ENCODE results near the gene APBA1. TPM values are rescaled to one million over a fixed set of nuclear protein-coding genes. Genes with fewer than 3 reads are reported as not detected.

The APBA1 gene
- total and polyA plus RNA-seq, 2 donors (not counting 1 experiment from before 2014, with no cell fraction given), result 0.01 to 0.05 TPM

- WGBS (ENCODE audit: insufficient coverage), result 100% methylated on average over 2 of the region's 3 CpGs
- Mint-ChIP-seq H3K9me3 (ENCODE audit: insufficient read depth) (no peaks in the 10 kb centered on the region), H3K27me3 (no peaks in the 10 kb centered on the region), H3K4me3 (no peak overlapping the region), H3K4me1 (no peaks in the 10 kb centered on the region), H3K27ac (no peak overlapping the region)
- Histone ChIP-seq H3K79me2 (ENCODE audit: control insufficient read depth, insufficient read depth, low read length) (no peaks in the 10 kb centered on the region), H2AFZ (ENCODE audit: insufficient read depth, low read depth, low read length, poor library complexity, severe bottlenecking) (no peak overlapping the region), H3K4me1 (ENCODE audit: control insufficient read depth in 2 of 2, insufficient read depth in 2 of 2, low read length in 2 of 2) (no peaks in the 10 kb centered on the region), H3K9me3 (ENCODE audit: control extremely low read depth in 1 of 3, control insufficient read depth in 2 of 3, insufficient read depth in 1 of 3, low read length in 2 of 3) (no peaks in the 10 kb centered on the region), H3K4me3 (ENCODE audit: control extremely low read depth in 1 of 5, extremely low read depth in 1 of 5, insufficient read depth in 1 of 5, low read depth in 2 of 5, low read length in 4 of 5) (no peak overlapping the region), H3K27me3 (replicated peaks in 1 of 4; ENCODE audit: control extremely low read depth in 1 of 4, control insufficient read depth in 3 of 4, insufficient read depth in 4 of 4, low read length in 3 of 4) (no peaks in the 10 kb centered on the region), H3K36me3 (replicated peaks in 1 of 2; ENCODE audit: control extremely low read depth in 1 of 2, control insufficient read depth in 1 of 2, extremely low read depth in 1 of 2, insufficient read depth in 2 of 2, low read length in 1 of 2) (no peaks in the 10 kb centered on the region), H3K27ac (ENCODE audit: low read length in 2 of 2) (no peak overlapping the region), H3K4me2 (replicated peaks; ENCODE audit: low read depth, low read length, poor library complexity, severe bottlenecking) (no peak overlapping the region), H4K20me1 (ENCODE audit: control insufficient read depth, insufficient read depth, low read length, poor library complexity, severe bottlenecking) (no peaks in the 10 kb centered on the region), H3K9ac (ENCODE audit: low read length) (no peak overlapping the region)
- ATAC-seq (ENCODE audit: low read depth) (no peak), DNase-seq (no peak)
- no peak for TF ChIP-seq EZH2 (IDR thresholded peaks at IDR 0.05; ENCODE audit: borderline replicate concordance, insufficient read depth, low read depth, low read length, poor library complexity, severe bottlenecking)
- TF ChIP-seq, protein P1, sequence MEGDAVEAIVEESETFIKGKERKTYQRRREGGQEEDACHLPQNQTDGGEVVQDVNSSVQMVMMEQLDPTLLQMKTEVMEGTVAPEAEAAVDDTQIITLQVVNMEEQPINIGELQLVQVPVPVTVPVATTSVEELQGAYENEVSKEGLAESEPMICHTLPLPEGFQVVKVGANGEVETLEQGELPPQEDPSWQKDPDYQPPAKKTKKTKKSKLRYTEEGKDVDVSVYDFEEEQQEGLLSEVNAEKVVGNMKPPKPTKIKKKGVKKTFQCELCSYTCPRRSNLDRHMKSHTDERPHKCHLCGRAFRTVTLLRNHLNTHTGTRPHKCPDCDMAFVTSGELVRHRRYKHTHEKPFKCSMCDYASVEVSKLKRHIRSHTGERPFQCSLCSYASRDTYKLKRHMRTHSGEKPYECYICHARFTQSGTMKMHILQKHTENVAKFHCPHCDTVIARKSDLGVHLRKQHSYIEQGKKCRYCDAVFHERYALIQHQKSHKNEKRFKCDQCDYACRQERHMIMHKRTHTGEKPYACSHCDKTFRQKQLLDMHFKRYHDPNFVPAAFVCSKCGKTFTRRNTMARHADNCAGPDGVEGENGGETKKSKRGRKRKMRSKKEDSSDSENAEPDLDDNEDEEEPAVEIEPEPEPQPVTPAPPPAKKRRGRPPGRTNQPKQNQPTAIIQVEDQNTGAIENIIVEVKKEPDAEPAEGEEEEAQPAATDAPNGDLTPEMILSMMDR (IDR thresholded peaks at IDR 0.05), result no peak
- CTCF ChIA-PET, result no interaction called here
- POLR2A ChIA-PET, result no interaction called here
- intact Hi-C loops (cut with micrococcal nuclease), result no loop called here
Observed at GRCh38 chr9:69486498-69486897, 185.7 kb downstream of the APBA1 start.

- no peaks in the 10 kb centered on the region for H3K4me1 ChIP-seq (ENCODE audit: control insufficient read depth in 2 of 2, insufficient read depth in 2 of 2, low read length in 2 of 2)
- TF ChIP-seq, protein P1 (IDR thresholded peaks at IDR 0.05), result no peak
- no peak overlapping the region for H3K4me2 ChIP-seq (replicated peaks; ENCODE audit: low read depth, low read length, poor library complexity, severe bottlenecking)
- H2AFZ ChIP-seq (ENCODE audit: insufficient read depth, low read depth, low read length, poor library complexity, severe bottlenecking), result no peak overlapping the region
- no peak overlapping the region for H3K9ac ChIP-seq (ENCODE audit: low read length)
- ChIA-PET POLR2A (no interaction called here), CTCF (interaction anchor here (0.9 kb wide), 1 partner anchor 9 kb away, joined by 3 read pairs; no protein-coding TSS in a partner anchor)
- H3K79me2 ChIP-seq (ENCODE audit: control insufficient read depth, insufficient read depth, low read length), result no peaks in the 10 kb centered on the region
- Mint-ChIP-seq H3K4me1 (no peaks in the 10 kb centered on the region), H3K9me3 (ENCODE audit: insufficient read depth) (no peaks in the 10 kb centered on the region), H3K27ac (no peak overlapping the region), H3K4me3 (no peak overlapping the region), H3K27me3 (no peaks in the 10 kb centered on the region)
- intact Hi-C loops (cut with micrococcal nuclease), result no loop called here
- H3K36me3 ChIP-seq (replicated peaks in 1 of 2; ENCODE audit: control extremely low read depth in 1 of 2, control insufficient read depth in 1 of 2, extremely low read depth in 1 of 2, insufficient read depth in 2 of 2, low read length in 1 of 2), result no peaks in the 10 kb centered on the region
- ATAC-seq (ENCODE audit: low read depth) (no peak), DNase-seq (no peak)
- H3K4me3 ChIP-seq (ENCODE audit: control extremely low read depth in 1 of 5, extremely low read depth in 1 of 5, insufficient read depth in 1 of 5, low read depth in 2 of 5, low read length in 4 of 5), result no peak overlapping the region
- H4K20me1 ChIP-seq (ENCODE audit: control insufficient read depth, insufficient read depth, low read length, poor library complexity, severe bottlenecking), result no peaks in the 10 kb centered on the region
- H3K9me3 ChIP-seq (ENCODE audit: control extremely low read depth in 1 of 3, control insufficient read depth in 2 of 3, insufficient read depth in 1 of 3, low read length in 2 of 3), result no peaks in the 10 kb centered on the region
- no peak overlapping the region for H3K27ac ChIP-seq (ENCODE audit: low read length in 2 of 2)
- WGBS (ENCODE audit: insufficient coverage), result 70% methylated on average over 3 of the region's 4 CpGs
- H3K27me3 ChIP-seq (replicated peaks in 1 of 4; ENCODE audit: control extremely low read depth in 1 of 4, control insufficient read depth in 3 of 4, insufficient read depth in 4 of 4, low read length in 3 of 4), result no peaks in the 10 kb centered on the region
Observed at GRCh38 chr9:69485466-69485865, 186.7 kb downstream of the APBA1 start.

Measured in B cell (primary cell).